ENCODE measurements around the gene HCN2.

DNA sequence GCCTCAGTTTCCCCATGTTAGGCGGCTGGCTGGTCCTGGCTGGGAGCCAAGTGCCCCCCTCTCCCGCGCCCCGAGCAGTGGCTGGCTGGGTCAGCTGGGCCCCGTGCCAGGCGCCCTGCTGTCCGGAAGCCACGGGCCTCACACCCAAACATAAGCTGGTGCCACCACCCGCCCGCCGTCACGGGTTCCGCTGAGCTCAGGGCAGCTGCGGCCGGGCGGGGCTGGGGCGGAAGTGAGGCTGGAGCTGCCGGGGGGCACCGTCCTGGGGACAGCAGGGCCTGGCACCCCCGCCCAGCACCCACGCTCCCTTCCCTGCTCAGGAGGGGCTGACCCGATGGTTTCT lies 19.3 kb downstream of the HCN2 start:
- TF ChIP-seq EZH2 (IDR thresholded peaks at IDR 0.05; ENCODE audit: borderline replicate concordance, low read length): no peak
- TF ChIP-seq, protein P1, sequence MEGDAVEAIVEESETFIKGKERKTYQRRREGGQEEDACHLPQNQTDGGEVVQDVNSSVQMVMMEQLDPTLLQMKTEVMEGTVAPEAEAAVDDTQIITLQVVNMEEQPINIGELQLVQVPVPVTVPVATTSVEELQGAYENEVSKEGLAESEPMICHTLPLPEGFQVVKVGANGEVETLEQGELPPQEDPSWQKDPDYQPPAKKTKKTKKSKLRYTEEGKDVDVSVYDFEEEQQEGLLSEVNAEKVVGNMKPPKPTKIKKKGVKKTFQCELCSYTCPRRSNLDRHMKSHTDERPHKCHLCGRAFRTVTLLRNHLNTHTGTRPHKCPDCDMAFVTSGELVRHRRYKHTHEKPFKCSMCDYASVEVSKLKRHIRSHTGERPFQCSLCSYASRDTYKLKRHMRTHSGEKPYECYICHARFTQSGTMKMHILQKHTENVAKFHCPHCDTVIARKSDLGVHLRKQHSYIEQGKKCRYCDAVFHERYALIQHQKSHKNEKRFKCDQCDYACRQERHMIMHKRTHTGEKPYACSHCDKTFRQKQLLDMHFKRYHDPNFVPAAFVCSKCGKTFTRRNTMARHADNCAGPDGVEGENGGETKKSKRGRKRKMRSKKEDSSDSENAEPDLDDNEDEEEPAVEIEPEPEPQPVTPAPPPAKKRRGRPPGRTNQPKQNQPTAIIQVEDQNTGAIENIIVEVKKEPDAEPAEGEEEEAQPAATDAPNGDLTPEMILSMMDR (conservative IDR thresholded peaks at IDR 0.05 in 1 of 2, IDR thresholded peaks at IDR 0.05 in 1 of 2; ENCODE audit: extremely low read depth in 1 of 2, insufficient read depth in 1 of 2, low read depth in 1 of 2, low read length in 2 of 2): no peak
